Measurements from ENCODE around the gene OMP.

GRCh38 chr11:77069969-77070582, 32.6 kb upstream of the OMP start:
- TF ChIP-seq EZH2 (IDR thresholded peaks at IDR 0.05; ENCODE audit: borderline replicate concordance, insufficient read depth, low read length, poor library complexity, severe bottlenecking) (no peak), POLR2AphosphoS5 (IDR thresholded peaks at IDR 0.05) (no peak), SMC3 (conservative IDR thresholded peaks at IDR 0.05; ENCODE audit: poor library complexity) (no peak), RAD21 (conservative IDR thresholded peaks at IDR 0.05) (no peak)
- TF ChIP-seq, protein P1, sequence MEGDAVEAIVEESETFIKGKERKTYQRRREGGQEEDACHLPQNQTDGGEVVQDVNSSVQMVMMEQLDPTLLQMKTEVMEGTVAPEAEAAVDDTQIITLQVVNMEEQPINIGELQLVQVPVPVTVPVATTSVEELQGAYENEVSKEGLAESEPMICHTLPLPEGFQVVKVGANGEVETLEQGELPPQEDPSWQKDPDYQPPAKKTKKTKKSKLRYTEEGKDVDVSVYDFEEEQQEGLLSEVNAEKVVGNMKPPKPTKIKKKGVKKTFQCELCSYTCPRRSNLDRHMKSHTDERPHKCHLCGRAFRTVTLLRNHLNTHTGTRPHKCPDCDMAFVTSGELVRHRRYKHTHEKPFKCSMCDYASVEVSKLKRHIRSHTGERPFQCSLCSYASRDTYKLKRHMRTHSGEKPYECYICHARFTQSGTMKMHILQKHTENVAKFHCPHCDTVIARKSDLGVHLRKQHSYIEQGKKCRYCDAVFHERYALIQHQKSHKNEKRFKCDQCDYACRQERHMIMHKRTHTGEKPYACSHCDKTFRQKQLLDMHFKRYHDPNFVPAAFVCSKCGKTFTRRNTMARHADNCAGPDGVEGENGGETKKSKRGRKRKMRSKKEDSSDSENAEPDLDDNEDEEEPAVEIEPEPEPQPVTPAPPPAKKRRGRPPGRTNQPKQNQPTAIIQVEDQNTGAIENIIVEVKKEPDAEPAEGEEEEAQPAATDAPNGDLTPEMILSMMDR (IDR thresholded peaks at IDR 0.05; ENCODE audit: poor library complexity, severe bottlenecking): no peak
